HG02642 (cell line): ENCODE data around the gene SH3RF2.
A peak's percentile ranks its signal among the peaks of the same experiment; 100 is the strongest.
"Not testable (repeated sequence)": the region's sequence is repeated elsewhere in the genome, so short reads cannot be mapped to it uniquely, and the experiment has no call there.

ENCODE experiments used
- ATAC-seq: cut with Tn5 transposase; IDR thresholded peaks from one replicate; pipeline ENCODE4 v1.9.1; 2021; ENCODE audit warnings: mild to moderate bottlenecking; ENCODE audit not compliant: unreplicated experiment, poor library complexity

SH3RF2 gene, protein sequence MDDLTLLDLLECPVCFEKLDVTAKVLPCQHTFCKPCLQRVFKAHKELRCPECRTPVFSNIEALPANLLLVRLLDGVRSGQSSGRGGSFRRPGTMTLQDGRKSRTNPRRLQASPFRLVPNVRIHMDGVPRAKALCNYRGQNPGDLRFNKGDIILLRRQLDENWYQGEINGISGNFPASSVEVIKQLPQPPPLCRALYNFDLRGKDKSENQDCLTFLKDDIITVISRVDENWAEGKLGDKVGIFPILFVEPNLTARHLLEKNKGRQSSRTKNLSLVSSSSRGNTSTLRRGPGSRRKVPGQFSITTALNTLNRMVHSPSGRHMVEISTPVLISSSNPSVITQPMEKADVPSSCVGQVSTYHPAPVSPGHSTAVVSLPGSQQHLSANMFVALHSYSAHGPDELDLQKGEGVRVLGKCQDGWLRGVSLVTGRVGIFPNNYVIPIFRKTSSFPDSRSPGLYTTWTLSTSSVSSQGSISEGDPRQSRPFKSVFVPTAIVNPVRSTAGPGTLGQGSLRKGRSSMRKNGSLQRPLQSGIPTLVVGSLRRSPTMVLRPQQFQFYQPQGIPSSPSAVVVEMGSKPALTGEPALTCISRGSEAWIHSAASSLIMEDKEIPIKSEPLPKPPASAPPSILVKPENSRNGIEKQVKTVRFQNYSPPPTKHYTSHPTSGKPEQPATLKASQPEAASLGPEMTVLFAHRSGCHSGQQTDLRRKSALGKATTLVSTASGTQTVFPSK

DNA sequence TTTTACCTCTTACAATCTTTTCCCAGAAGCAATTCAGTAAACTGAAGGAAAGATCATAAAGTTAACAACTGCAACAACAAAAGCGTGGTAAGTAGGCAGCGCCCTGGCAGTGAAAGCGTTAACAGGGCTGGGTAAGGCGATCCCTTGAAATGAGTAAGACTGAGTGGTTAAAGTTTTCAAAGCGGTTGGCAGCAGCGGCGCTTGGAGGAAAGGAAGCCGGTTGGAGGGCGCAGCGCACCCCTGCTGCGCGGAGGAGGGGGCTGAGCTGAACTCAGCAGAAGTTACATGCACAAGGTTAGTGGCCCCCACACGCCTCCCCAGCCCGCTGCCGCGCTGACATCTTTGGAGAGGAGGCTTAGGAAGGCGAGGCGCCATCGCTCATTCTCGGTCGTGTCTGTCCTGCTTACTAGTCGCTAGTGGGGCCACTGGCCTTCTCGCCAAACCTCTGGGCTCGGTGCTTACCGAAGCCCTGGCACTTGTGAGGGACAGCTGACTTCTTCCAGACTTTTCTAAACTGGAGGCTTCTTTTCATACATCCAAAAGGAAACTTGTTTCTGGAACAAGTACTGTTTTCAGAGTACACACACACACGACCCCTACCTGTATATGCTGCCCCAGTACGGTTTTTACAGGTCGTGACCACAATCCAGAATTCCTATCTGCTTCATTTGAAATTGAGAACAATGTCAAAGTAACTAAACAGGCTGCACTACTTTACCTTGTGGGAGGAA lies at the start of gene SH3RF2:
Gene SH3RF2, plus strand, starts transcription at position 178 of the 731 bp plus-strand sequence. CDS start 1,351 bp downstream, outside the sequence.
- no peak for ATAC-seq

- ATAC-seq: no peak
Observed at GRCh38 chr5:145887217-145887616, 49.2 kb upstream of the SH3RF2 start.

GRCh38 chr5:145887976-145888574 lies 48.3 kb upstream of the SH3RF2 start:
- peak; percentile 59 for ATAC-seq

DNA sequence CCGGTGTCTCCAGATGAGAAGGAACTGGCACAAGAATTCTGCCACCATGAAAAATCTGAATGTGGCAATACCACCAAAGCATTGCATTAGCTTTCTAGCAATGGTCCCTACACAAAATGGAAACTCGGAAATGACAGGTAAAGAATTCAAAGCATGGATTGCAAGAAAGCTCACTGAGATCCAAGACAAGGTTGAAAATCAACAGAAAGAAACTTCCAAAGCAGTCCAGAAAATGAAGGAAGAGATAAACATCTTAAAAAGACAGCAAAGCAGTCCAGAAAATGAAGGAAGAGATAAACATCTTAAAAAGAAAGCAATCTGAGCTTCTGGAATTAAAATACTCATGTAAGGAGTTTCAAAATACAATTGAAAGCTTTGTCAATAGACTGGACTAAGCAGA lies 46.8 kb upstream of the SH3RF2 start:
- ATAC-seq: no peak

DNA sequence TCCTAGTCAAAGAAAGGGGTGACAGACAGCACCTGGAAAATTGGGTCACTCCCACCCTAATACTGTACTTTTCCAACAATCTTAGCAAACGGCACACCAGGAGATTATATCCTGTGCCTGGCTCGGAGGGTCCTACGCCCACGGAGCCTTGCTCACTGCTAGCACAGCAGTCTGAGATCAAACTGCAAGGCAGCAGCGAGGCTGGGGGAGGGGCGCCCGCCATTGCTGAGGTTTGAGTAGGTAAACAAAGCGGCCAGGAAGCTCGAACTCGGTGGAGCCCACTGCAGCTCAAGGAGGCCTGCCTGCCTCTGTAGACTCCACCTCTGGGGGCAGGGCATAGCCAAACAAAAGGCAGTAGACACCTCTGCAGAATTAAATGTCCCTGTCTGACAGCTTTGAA lies 45.0 kb upstream of the SH3RF2 start:
- ATAC-seq: not testable (repeated sequence)

- no peak for ATAC-seq
Observed at GRCh38 chr5:145898171-145898570, 38.2 kb upstream of the SH3RF2 start.

DNA sequence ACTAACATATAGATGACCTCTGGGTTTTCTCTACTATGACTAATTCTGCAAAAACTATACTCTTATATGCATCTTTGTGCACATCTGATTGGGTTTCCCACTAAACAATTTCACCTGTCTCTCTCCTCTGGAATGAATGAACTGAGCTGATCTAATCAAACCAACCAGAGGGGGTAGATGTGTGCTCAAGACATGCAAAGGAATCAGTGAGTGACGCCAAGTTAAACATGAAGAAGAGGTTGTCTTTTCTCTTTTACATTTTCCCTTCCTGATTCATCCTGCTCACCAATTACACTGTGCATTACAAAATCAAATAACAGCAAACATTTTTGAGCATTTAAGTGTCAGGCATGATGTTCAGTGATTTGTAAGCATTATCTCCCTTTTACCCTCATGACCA lies 34.0 kb upstream of the SH3RF2 start:
- ATAC-seq: no peak

- ATAC-seq: no peak
Observed at GRCh38 chr5:145903113-145903512, 33.3 kb upstream of the SH3RF2 start.

- no peak for ATAC-seq
Observed at GRCh38 chr5:145903867-145904266, 32.5 kb upstream of the SH3RF2 start.

GRCh38 chr5:145904743-145905142 lies 31.6 kb upstream of the SH3RF2 start:
- no peak for ATAC-seq

GRCh38 chr5:145906401-145906800 lies 30.0 kb upstream of the SH3RF2 start:
- no peak for ATAC-seq

DNA sequence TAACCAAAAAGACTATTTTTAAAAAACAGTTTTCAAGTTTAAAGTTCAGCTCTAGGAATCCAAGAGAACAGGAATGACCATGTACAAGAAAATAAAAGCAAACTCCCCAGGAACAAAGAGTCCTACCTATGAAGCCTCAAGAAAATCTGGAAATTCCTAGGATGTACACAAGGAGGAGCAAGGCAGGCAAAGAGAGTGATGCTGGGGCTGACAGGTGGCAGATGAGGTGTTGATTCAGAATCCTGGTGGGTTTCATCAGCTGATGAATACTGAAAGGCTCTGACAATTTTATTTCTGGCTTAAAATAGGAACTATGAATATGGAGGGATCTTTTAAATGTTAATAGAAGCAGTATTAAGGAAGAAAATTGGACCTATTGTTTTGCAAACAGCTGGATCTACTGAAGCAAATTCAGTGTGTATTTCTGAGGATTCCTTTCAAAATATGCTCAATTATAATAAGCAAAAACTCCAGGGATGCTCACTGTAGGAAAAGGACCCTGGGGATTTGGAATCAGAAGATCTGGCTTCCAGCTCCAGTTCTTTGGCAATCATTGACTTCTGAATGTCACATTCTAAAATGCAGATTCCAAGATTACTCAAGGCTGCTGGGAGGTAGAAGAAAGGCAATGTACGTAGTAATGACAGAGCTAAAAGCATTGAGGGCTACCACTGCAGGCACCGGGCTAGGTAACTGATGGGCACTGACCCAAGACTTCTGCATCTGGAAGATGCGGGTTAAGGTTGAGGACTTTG lies 28.0 kb upstream of the SH3RF2 start:
- no peak for ATAC-seq

DNA sequence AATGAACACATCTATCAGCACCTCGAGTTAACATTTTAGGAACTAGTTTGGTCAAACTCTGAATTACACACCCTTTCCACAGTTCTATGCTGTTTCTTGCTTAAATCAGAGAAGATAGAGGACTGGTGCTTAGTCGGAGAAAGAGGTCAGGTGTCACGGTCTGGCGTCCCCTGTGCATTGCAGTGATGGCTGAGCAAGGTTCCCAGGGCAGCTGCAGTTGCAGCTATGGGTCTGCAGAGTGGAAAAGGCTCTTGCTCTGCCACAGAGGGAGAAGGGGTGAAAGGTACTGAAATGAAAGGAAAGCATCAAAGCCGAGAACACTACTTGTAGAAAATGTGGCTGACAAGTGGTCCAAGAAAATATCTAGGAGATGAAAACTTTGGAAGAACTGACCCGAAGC lies 25.2 kb upstream of the SH3RF2 start:
- no peak for ATAC-seq

DNA sequence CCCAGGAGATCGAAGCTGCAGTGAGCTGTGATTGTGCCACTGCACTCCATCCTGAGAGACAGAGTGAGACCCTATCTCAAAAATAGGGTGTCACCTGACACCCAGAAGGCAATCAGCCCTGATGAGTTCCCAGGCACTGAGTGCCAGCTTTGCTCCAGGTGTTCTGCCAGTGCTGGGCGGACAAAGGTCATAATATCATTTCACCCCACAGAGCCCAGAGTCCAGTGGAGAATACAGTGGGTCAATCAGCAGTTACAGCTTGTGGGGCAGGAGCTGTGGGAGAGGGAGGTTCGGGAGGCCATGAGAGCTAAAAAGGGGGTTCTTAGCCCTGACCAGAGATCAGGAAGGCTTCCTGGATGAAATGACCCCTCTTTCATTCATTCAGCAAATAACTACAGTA lies 24.4 kb upstream of the SH3RF2 start:
- no peak for ATAC-seq

GRCh38 chr5:145912594-145912993 lies 23.8 kb upstream of the SH3RF2 start:
- ATAC-seq: no peak

GRCh38 chr5:145913701-145914100 lies 22.7 kb upstream of the SH3RF2 start:
- no peak for ATAC-seq

GRCh38 chr5:145915970-145916638 lies 20.3 kb upstream of the SH3RF2 start:
- no peak for ATAC-seq

DNA sequence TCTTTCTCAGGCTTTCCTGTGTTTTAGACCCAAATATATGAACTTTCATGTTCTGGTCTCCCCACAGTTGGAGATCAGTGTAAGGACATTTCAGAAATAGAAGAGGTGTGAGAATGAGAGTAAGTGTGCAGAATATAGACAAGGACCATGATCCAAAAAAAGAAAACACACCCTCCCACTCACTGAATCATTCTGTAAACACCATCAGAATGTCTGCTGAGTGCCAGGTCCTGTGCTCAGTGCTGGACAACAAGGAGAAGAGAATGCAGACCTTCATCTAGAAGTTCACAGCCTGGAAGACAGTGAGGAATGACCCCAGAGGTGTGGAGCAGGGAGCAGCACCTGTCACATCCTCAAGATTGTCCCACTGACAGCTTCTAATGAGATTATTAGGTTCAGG lies 19.1 kb upstream of the SH3RF2 start:
- no peak for ATAC-seq

GRCh38 chr5:145918397-145918796 lies 18.0 kb upstream of the SH3RF2 start:
- no peak for ATAC-seq
